Measurements from ENCODE around the gene HCRTR1.
A peak's percentile ranks its signal among the peaks of the same experiment; 100 is the strongest.

Gene HCRTR1

DNA sequence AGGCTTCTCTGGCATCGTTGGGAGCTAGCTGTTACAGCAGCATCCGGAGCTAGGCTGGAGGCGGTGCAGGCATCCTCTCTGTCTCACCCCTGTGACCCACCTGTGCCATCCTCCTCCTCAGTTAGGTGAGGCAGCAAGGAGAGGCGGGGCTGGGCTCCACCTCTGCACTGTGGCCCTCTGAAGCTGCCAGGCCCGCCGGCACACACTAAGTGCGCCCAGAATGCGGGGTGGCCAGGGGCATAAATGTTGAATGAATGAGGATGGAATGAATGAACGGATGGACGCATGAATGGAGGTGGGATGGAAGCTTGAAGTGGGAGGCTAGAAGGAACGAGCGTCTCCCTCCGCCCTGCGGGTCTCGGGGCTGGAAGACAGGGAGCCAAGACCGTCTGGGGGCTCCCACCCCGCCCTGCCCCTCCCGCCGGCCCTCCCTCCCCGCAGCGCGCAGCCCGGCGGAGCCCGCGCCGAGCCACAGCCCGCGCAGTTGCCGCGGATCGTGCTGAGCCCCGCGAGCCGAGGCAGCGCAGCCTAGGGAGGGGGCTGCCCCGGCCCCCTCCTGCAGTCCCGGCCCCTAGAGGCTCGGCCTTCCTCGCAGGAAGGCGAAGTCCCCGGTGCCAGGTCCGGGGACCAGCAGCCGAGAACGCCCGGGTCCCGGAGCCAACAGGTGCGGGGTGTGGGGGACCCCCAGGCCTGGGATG lies at the start of gene HCRTR1:
Gene HCRTR1 (plus strand): TSS at position 472 of the 698 bp plus-strand sequence. CDS start 1,504 bp downstream, outside the sequence.
- no peak for DNase-seq (ENCODE audit: low read depth)

DNA sequence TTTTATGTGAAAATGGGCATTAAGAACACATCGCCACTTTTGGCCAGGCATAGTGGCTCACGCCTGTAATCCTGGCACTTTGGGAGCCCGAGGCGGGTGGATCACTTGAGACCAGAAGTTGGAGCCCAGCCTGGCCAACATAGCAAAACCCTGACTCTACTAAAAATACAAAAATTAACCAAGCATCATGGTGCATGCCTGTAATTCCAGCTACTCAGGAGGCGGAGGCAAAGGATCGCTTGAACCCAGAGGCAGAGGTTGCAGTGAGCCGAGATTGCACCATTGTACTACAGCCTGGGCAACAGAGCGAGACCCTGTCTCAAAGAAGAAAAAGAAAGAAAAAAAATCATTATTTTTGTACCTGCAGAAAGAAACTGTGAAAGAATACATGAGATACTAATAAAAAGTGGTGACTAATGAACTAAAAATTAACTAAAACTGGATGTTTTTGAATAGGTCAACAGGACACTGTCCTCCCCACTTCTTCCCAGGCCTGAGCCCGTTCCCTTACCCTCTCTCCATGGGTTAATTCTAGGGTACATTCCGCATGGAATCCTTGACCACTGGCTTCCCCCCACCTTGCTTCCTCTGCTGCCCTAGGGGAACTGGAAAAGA lies 49.4 kb upstream of the HCRTR1 start:
- no peak for DNase-seq (ENCODE audit: low read depth)

GRCh38 chr1:31568895-31569595 lies 48.4 kb upstream of the HCRTR1 start:
- no peak for DNase-seq (ENCODE audit: low read depth)

GRCh38 chr1:31569596-31570173 lies 47.8 kb upstream of the HCRTR1 start:
- no peak for DNase-seq (ENCODE audit: low read depth)

DNA sequence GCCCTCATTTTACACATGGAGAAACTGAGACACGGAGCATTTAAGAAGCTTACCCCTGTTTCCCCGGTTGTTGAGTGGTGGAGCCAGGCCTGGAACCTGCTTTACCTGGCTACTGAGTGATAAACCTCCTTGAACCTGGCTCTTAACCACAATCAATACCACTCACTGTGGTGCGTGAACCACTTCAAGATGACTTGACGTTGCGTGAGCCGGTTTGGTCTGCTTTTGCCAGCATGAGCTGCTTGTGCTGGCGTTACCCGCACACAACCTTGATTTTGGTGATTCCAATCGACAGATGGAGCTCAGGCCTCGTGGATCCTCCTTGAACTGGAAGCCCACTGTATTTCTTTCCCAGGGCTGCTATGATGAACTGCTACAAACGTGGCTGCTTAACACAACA lies 47.3 kb upstream of the HCRTR1 start:
- no peak for DNase-seq (ENCODE audit: low read depth)

GRCh38 chr1:31570906-31571305 lies 46.6 kb upstream of the HCRTR1 start:
- DNase-seq (ENCODE audit: low read depth), result no peak

DNA sequence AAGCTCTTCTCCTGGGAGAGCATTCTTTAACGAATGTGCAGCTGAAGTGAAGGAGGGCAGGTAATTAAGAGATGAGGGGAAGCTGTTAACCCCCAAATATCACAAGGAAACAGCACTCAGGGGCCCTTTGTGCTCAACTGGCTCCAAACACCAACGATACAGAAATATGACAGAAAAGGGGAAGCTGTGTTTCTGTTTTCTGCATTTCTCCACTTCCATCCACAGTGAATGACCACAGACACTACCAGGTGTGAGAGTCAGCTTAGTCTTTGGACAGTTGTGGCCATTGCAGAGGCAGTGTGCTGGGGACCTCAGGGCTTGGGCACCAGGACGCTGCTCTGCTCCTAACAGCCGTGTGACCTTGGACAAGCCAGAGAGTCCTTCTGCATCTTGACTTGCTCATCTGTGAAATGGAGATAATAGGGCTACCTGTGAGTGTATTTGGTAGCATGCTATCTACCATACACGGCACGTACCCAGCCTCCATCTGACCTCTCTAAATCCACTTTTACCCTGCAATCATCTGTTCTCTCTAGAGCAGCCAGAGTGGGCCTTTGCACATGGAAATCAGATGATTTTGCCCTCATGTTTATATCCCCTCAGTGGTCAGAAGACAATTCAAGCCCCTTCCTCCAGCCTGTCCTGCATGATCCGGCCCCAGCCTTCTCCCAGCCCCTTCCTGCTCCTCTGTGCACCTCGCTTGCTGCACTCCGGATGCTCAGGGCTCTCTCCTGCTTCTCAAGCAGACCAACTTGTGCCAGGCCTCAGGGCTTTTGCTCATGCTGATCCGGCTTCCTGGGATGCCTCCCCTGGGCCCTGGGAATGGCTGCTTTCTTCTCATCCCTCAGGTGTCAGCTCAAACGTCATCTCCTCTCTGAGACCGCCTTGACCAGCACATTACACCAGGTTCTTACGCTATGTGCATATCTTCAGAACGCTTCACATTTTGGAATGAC lies 45.9 kb upstream of the HCRTR1 start:
- DNase-seq (ENCODE audit: low read depth), result no peak

DNA sequence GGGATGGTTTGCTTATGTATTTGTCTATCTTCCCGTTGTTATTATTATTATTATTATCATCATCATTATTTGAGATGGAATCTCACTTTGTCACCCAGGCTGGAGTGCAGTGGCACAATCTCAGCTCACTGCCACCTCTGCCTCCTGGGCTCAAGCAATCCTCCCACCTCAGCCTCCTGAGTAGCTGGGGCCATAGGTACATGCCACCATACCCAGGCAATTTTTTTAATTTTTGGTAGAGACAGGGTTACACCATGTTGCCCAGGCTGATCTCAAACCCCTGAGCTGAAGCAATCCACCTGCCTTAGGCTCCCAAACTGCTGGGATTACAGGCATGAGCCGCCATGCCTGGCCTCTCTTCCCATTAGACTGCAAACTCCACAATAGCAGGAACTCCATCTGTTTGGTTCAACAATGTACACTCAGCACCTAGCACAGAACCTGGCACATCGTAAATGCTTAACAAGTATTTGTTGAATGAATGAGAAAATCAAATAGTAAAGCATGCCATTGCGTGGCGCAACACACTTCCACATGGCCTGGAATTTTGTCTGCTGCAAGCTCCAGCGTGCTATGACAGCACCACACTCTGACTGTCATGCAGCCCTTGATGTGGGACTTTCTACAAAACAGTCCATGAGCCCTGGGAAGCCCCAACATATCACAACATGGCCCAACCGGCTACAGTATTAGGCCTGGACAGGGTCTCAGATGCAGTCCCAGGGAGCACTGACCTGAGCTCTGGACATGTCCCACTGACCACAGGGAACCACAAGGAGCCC lies 45.0 kb upstream of the HCRTR1 start:
- no peak for DNase-seq (ENCODE audit: low read depth)

DNA sequence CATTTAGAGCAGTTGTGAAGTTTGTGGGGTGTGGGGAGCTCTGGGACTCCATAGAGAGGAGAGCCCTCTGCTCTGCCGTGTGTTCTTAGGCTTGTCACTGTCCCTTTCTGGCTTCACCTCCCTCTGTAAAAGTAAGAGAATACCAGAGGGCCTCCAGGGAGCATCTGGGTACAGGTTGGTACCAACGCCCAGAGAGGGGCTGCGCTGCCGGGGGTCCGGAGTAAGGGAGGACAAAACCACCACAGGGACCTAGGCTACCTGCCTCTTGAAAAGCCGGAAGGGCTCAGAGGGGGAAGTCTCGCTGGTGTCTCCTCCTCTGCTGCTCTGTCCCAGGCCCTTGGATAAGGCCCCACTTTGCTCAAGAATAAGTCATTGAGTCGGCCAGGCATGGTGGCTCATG lies 44.2 kb upstream of the HCRTR1 start:
- no peak for DNase-seq (ENCODE audit: low read depth)

- DNase-seq (ENCODE audit: low read depth), result peak; percentile 34
Measured at GRCh38 chr1:31574749-31575368, 42.6 kb upstream of the HCRTR1 start.

GRCh38 chr1:31575369-31576140 lies 41.9 kb upstream of the HCRTR1 start:
- no peak for DNase-seq (ENCODE audit: low read depth)

- no peak for DNase-seq (ENCODE audit: low read depth)
Measured at GRCh38 chr1:31576201-31576669, 41.3 kb upstream of the HCRTR1 start, which contains the start of gene TINAGL1. Gene TINAGL1, plus strand, starts transcription at chr1:31576515. Its CDS starts 634 bp downstream, at chr1:31577149.

- DNase-seq (ENCODE audit: low read depth), result no peak
Measured at GRCh38 chr1:31576743-31577455, 40.6 kb upstream of the HCRTR1 start.

- no peak for DNase-seq (ENCODE audit: low read depth)
Measured at GRCh38 chr1:31577515-31578192, 39.8 kb upstream of the HCRTR1 start.

DNA sequence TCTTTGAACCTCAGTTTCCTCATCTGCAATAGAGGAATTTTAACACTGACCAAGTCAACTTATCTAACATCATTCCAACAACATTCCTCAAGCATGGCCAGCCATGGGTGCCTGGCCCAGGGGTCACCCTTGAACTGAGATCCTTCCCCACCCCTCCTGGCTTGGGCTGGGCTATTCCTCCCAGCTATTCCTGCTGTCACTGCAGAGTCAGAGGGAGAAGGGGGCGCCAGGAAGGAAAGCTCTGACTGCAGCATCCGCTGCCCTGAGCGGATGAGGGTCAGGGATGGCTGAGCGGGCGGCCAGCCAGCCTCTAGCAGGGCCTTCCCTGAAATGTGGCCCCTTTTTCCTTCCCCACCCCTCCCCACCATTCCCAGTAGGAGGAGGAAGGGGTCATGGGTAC lies 38.1 kb upstream of the HCRTR1 start:
- DNase-seq (ENCODE audit: low read depth), result no peak

DNA sequence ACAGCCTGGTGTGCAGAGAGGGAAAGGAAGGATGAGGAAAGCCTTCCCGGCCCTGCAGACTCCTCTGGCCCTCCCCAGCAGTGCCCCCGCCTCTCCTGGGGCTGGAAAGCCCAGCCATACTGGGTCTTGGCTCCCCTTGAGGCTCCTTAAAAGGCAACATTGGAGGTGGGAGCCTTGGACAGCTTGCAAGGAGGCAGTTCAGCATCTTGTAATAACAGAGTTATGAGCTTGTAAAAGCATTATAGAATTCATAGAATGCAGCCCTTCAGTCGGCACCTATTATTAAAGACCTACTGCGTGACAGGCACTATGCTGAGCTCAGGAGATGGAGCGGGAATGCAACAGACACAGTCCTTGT lies 37.0 kb upstream of the HCRTR1 start:
- DNase-seq (ENCODE audit: low read depth), result no peak

- DNase-seq (ENCODE audit: low read depth), result no peak
Measured at GRCh38 chr1:31580891-31581603, 36.4 kb upstream of the HCRTR1 start.

Data from CMK (cell line).